Raji (cell line): ENCODE measurements around the gene MTCL3.

ENCODE experiments used
- POLR2A ChIP-seq: IDR thresholded peaks from 2 replicates; pipeline ENCODE4 v1.6.1; 2011; ENCODE audit warnings: low read depth, low read length, control low read depth; ENCODE audit not compliant: insufficient read depth

The MTCL3 gene

GRCh38 chr6:127519469-127519785 is 292 bp upstream of the MTCL3 start:
- TF ChIP-seq POLR2A, result no peak

- no peak for TF ChIP-seq POLR2A
These were observed 885 bp downstream of the MTCL3 start for GRCh38 chr6:127518191-127518709.

GRCh38 chr6:127517693-127518092 is 1.4 kb downstream of the MTCL3 start:
- no peak for TF ChIP-seq POLR2A

- TF ChIP-seq POLR2A, result no peak
These were observed 2.4 kb downstream of the MTCL3 start for GRCh38 chr6:127516662-127517273.

- no peak for TF ChIP-seq POLR2A
These were observed 3.1 kb downstream of the MTCL3 start for GRCh38 chr6:127515794-127516661.

- no peak for TF ChIP-seq POLR2A
These were observed 3.8 kb downstream of the MTCL3 start for GRCh38 chr6:127515234-127515793.

GRCh38 chr6:127514773-127515227 is 4.3 kb downstream of the MTCL3 start:
- TF ChIP-seq POLR2A, result no peak

- TF ChIP-seq POLR2A, result no peak
These were observed 4.9 kb downstream of the MTCL3 start for GRCh38 chr6:127514179-127514772.

- TF ChIP-seq POLR2A, result no peak
These were observed 5.7 kb downstream of the MTCL3 start for GRCh38 chr6:127513425-127513824.

GRCh38 chr6:127510876-127511275 is 8.3 kb downstream of the MTCL3 start:
- TF ChIP-seq POLR2A, result no peak

GRCh38 chr6:127506894-127507293 is 12.2 kb downstream of the MTCL3 start:
- no peak for TF ChIP-seq POLR2A

GRCh38 chr6:127503022-127503421 is 16.1 kb downstream of the MTCL3 start:
- no peak for TF ChIP-seq POLR2A

- no peak for TF ChIP-seq POLR2A
These were observed 21.7 kb downstream of the MTCL3 start for GRCh38 chr6:127497410-127497809.

GRCh38 chr6:127496471-127496870 is 22.7 kb downstream of the MTCL3 start:
- no peak for TF ChIP-seq POLR2A

- TF ChIP-seq POLR2A, result no peak
These were observed 24.8 kb downstream of the MTCL3 start for GRCh38 chr6:127494240-127494767.

- no peak for TF ChIP-seq POLR2A
These were observed 29.9 kb downstream of the MTCL3 start for GRCh38 chr6:127489248-127489647.

GRCh38 chr6:127486934-127487333 is 32.2 kb downstream of the MTCL3 start:
- TF ChIP-seq POLR2A, result no peak
